ENCODE results near the gene ITIH2. TPM values are rescaled to one million over a fixed set of nuclear protein-coding genes. Genes with fewer than 3 reads are reported as not detected.
"Not testable (repeated sequence)": the region's sequence is repeated elsewhere in the genome, so short reads cannot be mapped to it uniquely, and the experiment has no call there.

Gene ITIH2
- polyA plus RNA-seq, 4 donors = 0.12 TPM; not detected in 3

- Histone ChIP-seq H3K9me3 (ENCODE audit: control insufficient read depth in 2 of 2, insufficient read depth in 1 of 2, low read depth in 1 of 2, low read length in 1 of 2) (no peaks in the 10 kb centered on the region), H3K36me3 (ENCODE audit: control insufficient read depth in 3 of 3, insufficient read depth in 2 of 3, low read depth in 1 of 3, low read length in 3 of 3) (no peaks in the 10 kb centered on the region), H3K4me3 (ENCODE audit: low read depth in 1 of 3, low read length in 3 of 3) (no peak overlapping the region), H3K4me1 (ENCODE audit: control insufficient read depth in 3 of 3, insufficient read depth in 2 of 3, low read depth in 1 of 3, low read length in 2 of 3) (peaks cover 0 to 6% (median 0%) of the 10 kb centered on the region in 3 donors), H3K27ac (ENCODE audit: low read depth in 1 of 3, low read length in 2 of 3) (no peak overlapping the region), H3K27me3 (ENCODE audit: control insufficient read depth in 3 of 3, insufficient read depth in 3 of 3, low read length in 3 of 3) (peaks cover 2 to 55% (median 4%) of the 10 kb centered on the region in 3 donors)
- DNase-seq (no peak), FAIRE-seq (no peak)
- WGBS, 3 donors = 5 to 10% (median 5%) methylated on average over 24 to 43 of the region's 44 CpGs
These were observed 35.6 kb upstream of the ITIH2 start for GRCh38 chr10:7667262-7668141.

- Histone ChIP-seq H3K27me3 (ENCODE audit: control insufficient read depth in 3 of 3, insufficient read depth in 3 of 3, low read length in 3 of 3) (peaks cover 2 to 44% (median 4%) of the 10 kb centered on the region in 3 donors), H3K4me3 (ENCODE audit: low read depth in 1 of 3, low read length in 3 of 3) (no peak overlapping the region), H3K36me3 (ENCODE audit: control insufficient read depth in 3 of 3, insufficient read depth in 2 of 3, low read depth in 1 of 3, low read length in 3 of 3) (no peaks in the 10 kb centered on the region), H3K4me1 (ENCODE audit: control insufficient read depth in 3 of 3, insufficient read depth in 2 of 3, low read depth in 1 of 3, low read length in 2 of 3) (peaks cover 0 to 6% (median 0%) of the 10 kb centered on the region in 3 donors), H3K9me3 (ENCODE audit: control insufficient read depth in 2 of 2, insufficient read depth in 1 of 2, low read depth in 1 of 2, low read length in 1 of 2) (no peaks in the 10 kb centered on the region), H3K27ac (ENCODE audit: low read depth in 1 of 3, low read length in 2 of 3) (no peak overlapping the region)
- no peak for DNase-seq
- WGBS, 3 donors = 39 to 75% (median 58%) methylated on average over 3 of the region's 3 CpGs
- FAIRE-seq = no peak
These were observed 33.0 kb upstream of the ITIH2 start for GRCh38 chr10:7670157-7670556.

GRCh38 chr10:7672341-7673134 lies 30.6 kb upstream of the ITIH2 start:
- FAIRE-seq = no peak
- Histone ChIP-seq H3K9me3 (ENCODE audit: control insufficient read depth in 2 of 2, insufficient read depth in 1 of 2, low read depth in 1 of 2, low read length in 1 of 2) (no peaks in the 10 kb centered on the region), H3K27ac (ENCODE audit: low read depth in 1 of 3, low read length in 2 of 3) (no peak overlapping the region), H3K36me3 (ENCODE audit: control insufficient read depth in 3 of 3, insufficient read depth in 2 of 3, low read depth in 1 of 3, low read length in 3 of 3) (no peaks in the 10 kb centered on the region), H3K4me1 (ENCODE audit: control insufficient read depth in 3 of 3, insufficient read depth in 2 of 3, low read depth in 1 of 3, low read length in 2 of 3) (no peaks in the 10 kb centered on the region), H3K27me3 (ENCODE audit: control insufficient read depth in 3 of 3, insufficient read depth in 3 of 3, low read length in 3 of 3) (peaks cover 0 to 28% (median 2%) of the 10 kb centered on the region in 3 donors), H3K4me3 (ENCODE audit: low read depth in 1 of 3, low read length in 3 of 3) (no peak overlapping the region)
- no peak for DNase-seq
- WGBS, 3 donors = 31 to 69% (median 54%) methylated on average over 23 of the region's 23 CpGs

- DNase-seq (no peak), FAIRE-seq (no peak)
- Histone ChIP-seq H3K27ac (ENCODE audit: low read depth in 1 of 3, low read length in 2 of 3) (no peak overlapping the region), H3K9me3 (ENCODE audit: control insufficient read depth in 2 of 2, insufficient read depth in 1 of 2, low read depth in 1 of 2, low read length in 1 of 2) (no peaks in the 10 kb centered on the region), H3K27me3 (ENCODE audit: control insufficient read depth in 3 of 3, insufficient read depth in 3 of 3, low read length in 3 of 3) (peaks cover 0 to 2% (median 0%) of the 10 kb centered on the region in 3 donors), H3K4me3 (ENCODE audit: low read depth in 1 of 3, low read length in 3 of 3) (no peak overlapping the region), H3K36me3 (ENCODE audit: control insufficient read depth in 3 of 3, insufficient read depth in 2 of 3, low read depth in 1 of 3, low read length in 3 of 3) (no peaks in the 10 kb centered on the region), H3K4me1 (ENCODE audit: control insufficient read depth in 3 of 3, insufficient read depth in 2 of 3, low read depth in 1 of 3, low read length in 2 of 3) (no peaks in the 10 kb centered on the region)
- WGBS, 3 donors = 31 to 84% (median 69%) methylated on average over 1 of the region's 1 CpG
These were observed 23.9 kb upstream of the ITIH2 start for GRCh38 chr10:7679256-7679655.

GRCh38 chr10:7680078-7680477 lies 23.0 kb upstream of the ITIH2 start:
- not testable (repeated sequence) for H3K4me1 ChIP-seq (ENCODE audit: control insufficient read depth in 3 of 3, insufficient read depth in 2 of 3, low read depth in 1 of 3, low read length in 2 of 3); DNase-seq; H3K36me3 ChIP-seq (ENCODE audit: control insufficient read depth in 3 of 3, insufficient read depth in 2 of 3, low read depth in 1 of 3, low read length in 3 of 3); H3K4me3 ChIP-seq (ENCODE audit: low read depth in 1 of 3, low read length in 3 of 3); FAIRE-seq; H3K27me3 ChIP-seq (ENCODE audit: control insufficient read depth in 3 of 3, insufficient read depth in 3 of 3, low read length in 3 of 3); H3K27ac ChIP-seq (ENCODE audit: low read depth in 1 of 3, low read length in 2 of 3); H3K9me3 ChIP-seq (ENCODE audit: control insufficient read depth in 2 of 2, insufficient read depth in 1 of 2, low read depth in 1 of 2, low read length in 1 of 2)
- WGBS, 3 donors = 23 to 77% (median 41%) methylated on average over 5 of the region's 5 CpGs

- no peaks in the 10 kb centered on the region for H3K36me3 ChIP-seq (ENCODE audit: control insufficient read depth in 3 of 3, insufficient read depth in 2 of 3, low read depth in 1 of 3, low read length in 3 of 3)
- no peak overlapping the region for H3K27ac ChIP-seq (ENCODE audit: low read depth in 1 of 3, low read length in 2 of 3)
- no peaks in the 10 kb centered on the region for H3K4me1 ChIP-seq (ENCODE audit: control insufficient read depth in 3 of 3, insufficient read depth in 2 of 3, low read depth in 1 of 3, low read length in 2 of 3)
- WGBS, 3 donors = 49 to 66% (median 54%) methylated on average over 13 of the region's 13 CpGs
- peaks cover 4 to 10% of the 10 kb centered on the region in 2 donors for H3K9me3 ChIP-seq (ENCODE audit: control insufficient read depth in 2 of 2, insufficient read depth in 1 of 2, low read depth in 1 of 2, low read length in 1 of 2)
- FAIRE-seq (no peak), DNase-seq (peak in 1 of 2 donors; percentile 10)
- no peak overlapping the region for H3K4me3 ChIP-seq (ENCODE audit: low read depth in 1 of 3, low read length in 3 of 3)
- peaks cover 0 to 3% (median 0%) of the 10 kb centered on the region in 3 donors for H3K27me3 ChIP-seq (ENCODE audit: control insufficient read depth in 3 of 3, insufficient read depth in 3 of 3, low read length in 3 of 3)
These were observed 16.6 kb upstream of the ITIH2 start for GRCh38 chr10:7686351-7687171.

- Histone ChIP-seq H3K27me3 (ENCODE audit: control insufficient read depth in 3 of 3, insufficient read depth in 3 of 3, low read length in 3 of 3) (peaks cover 0 to 3% (median 0%) of the 10 kb centered on the region in 3 donors), H3K4me3 (ENCODE audit: low read depth in 1 of 3, low read length in 3 of 3) (no peak overlapping the region), H3K9me3 (ENCODE audit: control insufficient read depth in 2 of 2, insufficient read depth in 1 of 2, low read depth in 1 of 2, low read length in 1 of 2) (peaks cover 4 to 15% of the 10 kb centered on the region in 2 donors), H3K4me1 (ENCODE audit: control insufficient read depth in 3 of 3, insufficient read depth in 2 of 3, low read depth in 1 of 3, low read length in 2 of 3) (no peaks in the 10 kb centered on the region), H3K36me3 (ENCODE audit: control insufficient read depth in 3 of 3, insufficient read depth in 2 of 3, low read depth in 1 of 3, low read length in 3 of 3) (no peaks in the 10 kb centered on the region), H3K27ac (ENCODE audit: low read depth in 1 of 3, low read length in 2 of 3) (no peak overlapping the region)
- 23 to 25% (median 24%) methylated on average over 20 of the region's 20 CpGs for WGBS, 3 donors
- FAIRE-seq (no peak), DNase-seq (peak; percentile 78 to 88)
These were observed 15.7 kb upstream of the ITIH2 start for GRCh38 chr10:7687228-7687907.

Data from small intestine (tissue), 7 donors.